PC-9 (cell line): ENCODE measurements around the gene SUGP1. TPM values are rescaled to one million over a fixed set of nuclear protein-coding genes. Genes with fewer than 3 reads are reported as not detected.

ENCODE experiments used
- BruUV-seq: library from RNA; stranded (reverse); fragments of 400-500 nt; replicated peaks from 2 replicates; lab custom pipeline; 2021; lab: Mats Ljungman, UMichigan
- CTCF ChIA-PET: fragments of 300-600 bp; sonication (Branson Sonifier 250); formaldehyde crosslinking; loops from one replicate; lab custom pipeline; 2022; ENCODE audit warnings: antibody characterized with exemption; lab: Charles Lee
- POLR2A ChIA-PET: fragments of 300-600 bp; sonication (Branson Sonifier 250); formaldehyde crosslinking; loops from one replicate; lab custom pipeline; 2022; ENCODE audit warnings: antibody characterized with exemption; ENCODE audit not compliant: unreplicated experiment; lab: Charles Lee
- DNase-seq, 2 experiments: peaks; one replicate each; pipeline versions ENCODE4 v3.0.0 to v3.0.0-alpha.2; 2015 to 2022; ENCODE audit warnings: mixed read lengths in 1 of 2
- H2AFZ ChIP-seq: fragments of 200-600 bp; sonication (generic); 2 replicates; pipeline ENCODE4 v1.8.1; 2017; ENCODE audit warnings: antibody characterized with exemption
- H3F3A ChIP-seq: fragments of 200-600 bp; sonication (generic); 2 replicates; pipeline ENCODE4 v1.8.1; 2017; ENCODE audit warnings: antibody characterized with exemption, mild to moderate bottlenecking, low read depth; ENCODE audit not compliant: insufficient read depth
- H3K27ac ChIP-seq: fragments of 200-600 bp; sonication (generic); 2 replicates; pipeline ENCODE4 v1.6.1; 2016; ENCODE audit warnings: mixed run types
- H3K27me3 ChIP-seq: fragments of 200-600 bp; sonication (generic); 2 replicates; pipeline ENCODE4 v1.6.1; 2016; ENCODE audit warnings: low read depth, mixed run types; ENCODE audit not compliant: insufficient read depth
- H3K36me3 ChIP-seq: fragments of 200-600 bp; sonication (generic); 2 replicates; pipeline ENCODE4 v1.6.1; 2016; ENCODE audit warnings: low read depth, mixed run types
- H3K4me1 ChIP-seq: fragments of 200-600 bp; sonication (generic); replicated peaks from 2 replicates; pipeline ENCODE4 v1.6.1; 2016; ENCODE audit warnings: mixed run types; ENCODE audit not compliant: insufficient read depth
- H3K4me2 ChIP-seq: fragments of 200-600 bp; sonication (generic); 2 replicates; pipeline ENCODE4 v1.6.1; 2017; ENCODE audit warnings: mixed run types
- H3K4me3 ChIP-seq: fragments of 200-600 bp; sonication (generic); 2 replicates; pipeline ENCODE4 v1.6.1; 2016; ENCODE audit warnings: mixed run types
- H3K79me2 ChIP-seq: fragments of 200-600 bp; sonication (generic); 2 replicates; pipeline ENCODE4 v1.6.1; 2017; ENCODE audit warnings: low read depth, mixed run types
- H3K9me2 ChIP-seq: fragments of 200-600 bp; sonication (generic); 2 replicates; pipeline ENCODE4 v1.8.1; 2017; ENCODE audit warnings: mild to moderate bottlenecking; ENCODE audit not compliant: insufficient read depth
- H3K9me3 ChIP-seq: fragments of 200-600 bp; sonication (generic); 2 replicates; pipeline ENCODE4 v1.8.1; 2016; ENCODE audit warnings: low read depth; ENCODE audit not compliant: insufficient read depth
- H4K20me1 ChIP-seq: fragments of 200-600 bp; sonication (generic); 2 replicates; pipeline ENCODE4 v1.8.1; 2017; ENCODE audit not compliant: insufficient read depth
- CTCF ChIP-seq: fragments of 200-600 bp; sonication (generic); conservative IDR thresholded peaks from 2 replicates; pipeline ENCODE4 v1.6.1; 2017; ENCODE audit warnings: mixed run types, antibody characterized with exemption, mild to moderate bottlenecking, moderate library complexity
- EZH2 ChIP-seq: fragments of 200-600 bp; sonication (generic); IDR thresholded peaks from 2 replicates; pipeline ENCODE4 v1.8.0; 2017; ENCODE audit warnings: antibody characterized with exemption, low read depth
- intact Hi-C: fragments of 100-400 bp; cut with micrococcal nuclease; formaldehyde crosslinking; loops from one replicate; pipeline ENCODE4 v1.10.0; 2022; ENCODE audit not compliant: unreplicated experiment
- total RNA-seq: library from RNA; stranded (reverse); gene quantifications from 2 replicates; pipeline ENCODE4 v1.2.3, GENCODE V29; 2021

Gene SUGP1
- total RNA-seq, 1 experiment from 2014 or later = 56.7 TPM

GRCh38 chr19:19238126-19238894 lies 82.0 kb downstream of the SUGP1 start:
- BruUV-seq = no TSS peak
- Histone ChIP-seq H3K27ac (no peak overlapping the region), H3K27me3 (peaks cover 23% of the 10 kb centered on the region; the same call in 1 of the 2 replicates), H2AFZ (no peak overlapping the region), H3K4me3 (no peak overlapping the region), H4K20me1 (no peaks in the 10 kb centered on the region), H3K79me2 (no peaks in the 10 kb centered on the region), H3K4me1 (no peaks in the 10 kb centered on the region), H3K36me3 (no peaks in the 10 kb centered on the region), H3F3A (no peaks in the 10 kb centered on the region), H3K4me2 (no peak overlapping the region), H3K9me3 (peaks cover 12% of the 10 kb centered on the region; the same call in 1 of the 2 replicates), H3K9me2 (no peaks in the 10 kb centered on the region)
- intact Hi-C loops = no loop called here
- no peak for DNase-seq
- CTCF ChIA-PET = no interaction called here
- POLR2A ChIA-PET = no interaction called here
- TF ChIP-seq CTCF = no peak
- no peak for TF ChIP-seq EZH2

- Histone ChIP-seq H4K20me1 (no peaks in the 10 kb centered on the region), H3K4me3 (no peak overlapping the region), H3K79me2 (no peaks in the 10 kb centered on the region), H3K9me2 (no peaks in the 10 kb centered on the region), H3F3A (no peaks in the 10 kb centered on the region), H3K27ac (no peak overlapping the region), H3K36me3 (no peaks in the 10 kb centered on the region), H3K4me1 (no peaks in the 10 kb centered on the region), H3K4me2 (no peak overlapping the region), H3K27me3 (peaks cover 44% of the 10 kb centered on the region), H3K9me3 (peaks cover 12% of the 10 kb centered on the region; the same call in 1 of the 2 replicates), H2AFZ (no peak overlapping the region)
- no TSS peak for BruUV-seq
- POLR2A ChIA-PET = no interaction called here
- CTCF ChIA-PET = no interaction called here
- TF ChIP-seq EZH2 = no peak
- TF ChIP-seq CTCF = no peak
- no peak for DNase-seq
- intact Hi-C loops = no loop called here
Observed at GRCh38 chr19:19236173-19236572, 84.1 kb downstream of the SUGP1 start.

GRCh38 chr19:19234220-19234816 lies 86.0 kb downstream of the SUGP1 start:
- H3F3A ChIP-seq = no peaks in the 10 kb centered on the region
- ChIA-PET POLR2A (no interaction called here), CTCF (no interaction called here)
- intact Hi-C loops = no loop called here
- no peaks in the 10 kb centered on the region for H3K4me1 ChIP-seq
- H3K36me3 ChIP-seq = no peaks in the 10 kb centered on the region
- H3K79me2 ChIP-seq = no peaks in the 10 kb centered on the region
- no peaks in the 10 kb centered on the region for H3K9me2 ChIP-seq
- H3K4me3 ChIP-seq = no peak overlapping the region
- DNase-seq = no peak
- TF ChIP-seq EZH2 = no peak
- no peak for TF ChIP-seq CTCF
- H3K27me3 ChIP-seq = peaks cover 48% of the 10 kb centered on the region
- H4K20me1 ChIP-seq = no peaks in the 10 kb centered on the region
- H3K9me3 ChIP-seq = peaks cover 12% of the 10 kb centered on the region; the same call in 1 of the 2 replicates
- no TSS peak for BruUV-seq
- H3K4me2 ChIP-seq = no peak overlapping the region
- no peak overlapping the region for H3K27ac ChIP-seq
- no peak overlapping the region for H2AFZ ChIP-seq
